H1 (cell line): ENCODE data around the gene GANC. TPM values are rescaled to one million over a fixed set of nuclear protein-coding genes. Genes with fewer than 3 reads are reported as not detected.

Experiments
- EZH2 ChIP-seq: fragments of 200-600 bp; sonication (generic); IDR thresholded peaks from 2 replicates; pipeline ENCODE4 v1.7.1; 2012; ENCODE audit warnings: low read depth, mild to moderate bottlenecking, moderate library complexity, low read length, inconsistent platforms; ENCODE audit not compliant: severe bottlenecking
- JUND ChIP-seq: IDR thresholded peaks from 2 replicates; pipeline ENCODE4 v1.6.1; 2011; ENCODE audit warnings: mild to moderate bottlenecking, improper control_type of control experiment, low read length
- polyA plus RNA-seq, 7 experiments: library from polyadenylated mRNA; depleted of rRNA in 3 of 7; stranded (reverse) in 5 of 7; unstranded in 2 of 7; fragments of >200 nt in 5 of 7; fragments of 200-250 nt in 2 of 7; gene quantifications; 1 replicate in 5 of 7; 2 replicates in 1 of 7; 4 replicates in 1 of 7; pipeline versions ENCODE4 v1.2.1 to v1.2.3, GENCODE V29; 2011 to 2013; ENCODE audit warnings: missing spikeins in 2 of 7, mixed read lengths in 2 of 7
- total RNA-seq: library from RNA; stranded (reverse); fragmentation: NEBNext Ultra II Directional; extraction: Animal tissue kit (Norgen Biotek cat#: 25700); gene quantifications from 2 replicates; pipeline ENCODE4 v1.2.1, GENCODE V29; 2021

Gene GANC
- total and polyA plus RNA-seq, 2 of the 8 experiments (the other 6 are each of a cell fraction or from before 2014, with no cell fraction given), result 6.8 to 14.4 TPM

- TF ChIP-seq EZH2 (no peak), JUND (no peak)
Measured at GRCh38 chr15:42356851-42357250, 83.8 kb downstream of the GANC start (continued).
